Measurements from ENCODE around the gene ARFRP1. TPM values are rescaled to one million over a fixed set of nuclear protein-coding genes. Genes with fewer than 3 reads are reported as not detected.

The ARFRP1 gene
- total and polyA plus RNA-seq, 2 of the 13 experiments (the other 11 are each of a cell fraction or from before 2014, with no cell fraction given): 32.0 to 51.1 TPM

DNA sequence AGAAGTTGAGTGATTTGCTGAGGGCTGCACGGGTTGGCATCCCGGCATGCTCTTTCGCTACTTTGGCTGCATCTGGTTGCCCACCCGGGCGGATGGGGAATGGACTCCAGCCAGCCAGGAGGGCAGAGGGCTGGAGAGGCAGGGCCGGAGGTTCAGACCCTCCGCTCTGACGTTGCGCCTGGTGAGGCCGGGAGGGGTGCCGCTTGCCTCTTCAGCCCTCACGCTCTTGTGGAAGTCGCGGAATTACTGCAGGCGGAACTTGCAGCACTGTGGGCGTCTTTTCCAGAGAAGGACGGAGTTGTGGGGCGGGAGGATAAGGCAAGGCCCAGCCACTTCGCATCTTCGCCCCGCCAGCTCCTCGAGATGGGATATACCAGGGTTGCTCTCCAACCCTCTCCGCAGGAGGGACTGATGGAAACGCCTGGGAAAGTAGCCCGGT lies 49.0 kb downstream of the ARFRP1 start (continued):
- TF ChIP-seq IRF9 (CRISPR knock-in tag; IDR thresholded peaks at IDR 0.05; ENCODE audit: borderline replicate concordance) (no peak), MZF1 (CRISPR knock-in tag; IDR thresholded peaks at IDR 0.05; ENCODE audit: borderline replicate concordance) (peak; percentile 82; the same call in 1 of the 2 replicates), ZNF703 (CRISPR knock-in tag; IDR thresholded peaks at IDR 0.05; ENCODE audit: borderline replicate concordance) (0 out of 2 replicates have a peak, but pooled peaks have one; percentile 24), ZNF296 (CRISPR knock-in tag; conservative IDR thresholded peaks at IDR 0.05) (peak; percentile 68), ZFP90 (CRISPR knock-in tag; IDR thresholded peaks at IDR 0.05; ENCODE audit: borderline replicate concordance) (0 out of 2 replicates have a peak, but pooled peaks have one; percentile 0), GABPB1 (CRISPR knock-in tag; IDR thresholded peaks at IDR 0.05) (no peak), HIVEP1 (CRISPR knock-in tag; IDR thresholded peaks at IDR 0.05) (no peak), ZNF713 (CRISPR knock-in tag; IDR thresholded peaks at IDR 0.05) (no peak), ZBTB4 (CRISPR knock-in tag; IDR thresholded peaks at IDR 0.05; ENCODE audit: borderline replicate concordance) (peak; percentile 71; the same call in 1 of the 2 replicates), PCBP1 (IDR thresholded peaks at IDR 0.05; ENCODE audit: borderline replicate concordance, low read depth, low read length) (no peak), MIER2 (CRISPR knock-in tag; IDR thresholded peaks at IDR 0.05) (0 out of 2 replicates have a peak, but pooled peaks have one; percentile 10), REPIN1 (CRISPR knock-in tag; IDR thresholded peaks at IDR 0.05; ENCODE audit: borderline replicate concordance, low read depth) (no peak), ZNF329 (CRISPR knock-in tag; IDR thresholded peaks at IDR 0.05; ENCODE audit: low read depth) (peak; percentile 53; the same call in 1 of the 2 replicates), ZBTB1 (CRISPR knock-in tag; IDR thresholded peaks at IDR 0.05; ENCODE audit: borderline replicate concordance) (no peak), ZNF446 (CRISPR knock-in tag; IDR thresholded peaks at IDR 0.05) (0 out of 2 replicates have a peak, but pooled peaks have one; percentile 25), YEATS4 (CRISPR knock-in tag; IDR thresholded peaks at IDR 0.05; ENCODE audit: borderline replicate concordance) (no peak), WIZ (CRISPR knock-in tag; IDR thresholded peaks at IDR 0.05) (no peak), ZNF737 (CRISPR knock-in tag; IDR thresholded peaks at IDR 0.05; ENCODE audit: borderline replicate concordance) (peak; percentile 82; the same call in 1 of the 2 replicates)
- TF ChIP-seq, protein P1, sequence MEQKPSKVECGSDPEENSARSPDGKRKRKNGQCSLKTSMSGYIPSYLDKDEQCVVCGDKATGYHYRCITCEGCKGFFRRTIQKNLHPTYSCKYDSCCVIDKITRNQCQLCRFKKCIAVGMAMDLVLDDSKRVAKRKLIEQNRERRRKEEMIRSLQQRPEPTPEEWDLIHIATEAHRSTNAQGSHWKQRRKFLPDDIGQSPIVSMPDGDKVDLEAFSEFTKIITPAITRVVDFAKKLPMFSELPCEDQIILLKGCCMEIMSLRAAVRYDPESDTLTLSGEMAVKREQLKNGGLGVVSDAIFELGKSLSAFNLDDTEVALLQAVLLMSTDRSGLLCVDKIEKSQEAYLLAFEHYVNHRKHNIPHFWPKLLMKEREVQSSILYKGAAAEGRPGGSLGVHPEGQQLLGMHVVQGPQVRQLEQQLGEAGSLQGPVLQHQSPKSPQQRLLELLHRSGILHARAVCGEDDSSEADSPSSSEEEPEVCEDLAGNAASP (CRISPR knock-in tag; IDR thresholded peaks at IDR 0.05; ENCODE audit: borderline replicate concordance): no peak
- TF ChIP-seq, protein P2, sequence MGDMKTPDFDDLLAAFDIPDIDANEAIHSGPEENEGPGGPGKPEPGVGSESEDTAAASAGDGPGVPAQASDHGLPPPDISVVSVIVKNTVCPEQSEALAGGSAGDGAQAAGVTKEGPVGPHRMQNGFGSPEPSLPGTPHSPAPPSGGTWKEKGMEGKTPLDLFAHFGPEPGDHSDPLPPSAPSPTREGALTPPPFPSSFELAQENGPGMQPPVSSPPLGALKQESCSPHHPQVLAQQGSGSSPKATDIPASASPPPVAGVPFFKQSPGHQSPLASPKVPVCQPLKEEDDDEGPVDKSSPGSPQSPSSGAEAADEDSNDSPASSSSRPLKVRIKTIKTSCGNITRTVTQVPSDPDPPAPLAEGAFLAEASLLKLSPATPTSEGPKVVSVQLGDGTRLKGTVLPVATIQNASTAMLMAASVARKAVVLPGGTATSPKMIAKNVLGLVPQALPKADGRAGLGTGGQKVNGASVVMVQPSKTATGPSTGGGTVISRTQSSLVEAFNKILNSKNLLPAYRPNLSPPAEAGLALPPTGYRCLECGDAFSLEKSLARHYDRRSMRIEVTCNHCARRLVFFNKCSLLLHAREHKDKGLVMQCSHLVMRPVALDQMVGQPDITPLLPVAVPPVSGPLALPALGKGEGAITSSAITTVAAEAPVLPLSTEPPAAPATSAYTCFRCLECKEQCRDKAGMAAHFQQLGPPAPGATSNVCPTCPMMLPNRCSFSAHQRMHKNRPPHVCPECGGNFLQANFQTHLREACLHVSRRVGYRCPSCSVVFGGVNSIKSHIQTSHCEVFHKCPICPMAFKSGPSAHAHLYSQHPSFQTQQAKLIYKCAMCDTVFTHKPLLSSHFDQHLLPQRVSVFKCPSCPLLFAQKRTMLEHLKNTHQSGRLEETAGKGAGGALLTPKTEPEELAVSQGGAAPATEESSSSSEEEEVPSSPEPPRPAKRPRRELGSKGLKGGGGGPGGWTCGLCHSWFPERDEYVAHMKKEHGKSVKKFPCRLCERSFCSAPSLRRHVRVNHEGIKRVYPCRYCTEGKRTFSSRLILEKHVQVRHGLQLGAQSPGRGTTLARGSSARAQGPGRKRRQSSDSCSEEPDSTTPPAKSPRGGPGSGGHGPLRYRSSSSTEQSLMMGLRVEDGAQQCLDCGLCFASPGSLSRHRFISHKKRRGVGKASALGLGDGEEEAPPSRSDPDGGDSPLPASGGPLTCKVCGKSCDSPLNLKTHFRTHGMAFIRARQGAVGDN (CRISPR knock-in tag; IDR thresholded peaks at IDR 0.05): peak; percentile 52
